Measurements from ENCODE around the gene PRAMEF12. TPM values are rescaled to one million over a fixed set of nuclear protein-coding genes. Genes with fewer than 3 reads are reported as not detected.

The PRAMEF12 gene
- not detected in 2 replicates for total RNA-seq

GRCh38 chr1:12773438-12773837 lies at the start of gene PRAMEF12:
Gene PRAMEF12, plus strand, starts transcription at chr1:12773738. Its CDS starts 1,130 bp downstream, at chr1:12774868.

GRCh38 chr1:12745992-12746323 lies 27.6 kb upstream of the PRAMEF12 start, which contains the start of gene CFAP107:
Gene CFAP107, plus strand, starts transcription at chr1:12746200. Its CDS starts 231 bp downstream, at chr1:12746431.

GRCh38 chr1:12791097-12791496 lies 17.6 kb downstream of the PRAMEF12 start, which contains the start of gene PRAMEF1:
Gene PRAMEF1, plus strand, starts transcription at chr1:12791397. Its CDS starts 1,831 bp downstream, at chr1:12793228.

Other genes starting within 250 kb of the PRAMEF12 start
- gene DHRS3, start 155.5 kb upstream of the PRAMEF12 start, total RNA-seq = 14.1 and 25.8 TPM in 2 replicates
- gene AADACL4, start 129.7 kb upstream of the PRAMEF12 start, total RNA-seq = not detected in 2 replicates
- not detected in 2 replicates for gene AADACL3, start 57.6 kb upstream of the PRAMEF12 start, total RNA-seq
- not detected in 2 replicates for gene CFAP107, start 27.5 kb upstream of the PRAMEF12 start, total RNA-seq
- gene PRAMEF1, start 17.7 kb downstream of the PRAMEF12 start, total RNA-seq = not detected in 2 replicates
- gene PRAMEF11, start 57.7 kb downstream of the PRAMEF12 start, total RNA-seq = not detected in 2 replicates
- not detected in 2 replicates for gene HNRNPCL1, start 75.0 kb downstream of the PRAMEF12 start, total RNA-seq
- not detected in 2 replicates for gene PRAMEF2, start 83.3 kb downstream of the PRAMEF12 start, total RNA-seq
- gene PRAMEF4, start 112.5 kb downstream of the PRAMEF12 start, total RNA-seq = not detected in 2 replicates
- not detected in 2 replicates for gene PRAMEF10, start 124.5 kb downstream of the PRAMEF12 start, total RNA-seq
- gene PRAMEF7, start 142.9 kb downstream of the PRAMEF12 start, total RNA-seq = not detected in 2 replicates
- gene PRAMEF6, start 173.8 kb downstream of the PRAMEF12 start, total RNA-seq = not detected in 2 replicates